Retinal pigment epithelial cell (primary cell): ENCODE results near the gene ANKRD9.

Experiments used
- DNase-seq: peaks from one replicate; pipeline ENCODE4 v3.0.0-alpha.2; 2010; ENCODE audit warnings: low read depth
- H3K4me3 ChIP-seq: 2 replicates; pipeline ENCODE4 v1.5.1; 2011; ENCODE audit warnings: mild to moderate bottlenecking, low read length, control low read depth, moderate library complexity
- TF ChIP-seq, protein P1 (sequence below): conservative IDR thresholded peaks from 2 replicates; pipeline ENCODE4 v1.5.1; 2011; ENCODE audit warnings: low read depth, low read length, control low read depth, inconsistent platforms

The ANKRD9 gene

DNA sequence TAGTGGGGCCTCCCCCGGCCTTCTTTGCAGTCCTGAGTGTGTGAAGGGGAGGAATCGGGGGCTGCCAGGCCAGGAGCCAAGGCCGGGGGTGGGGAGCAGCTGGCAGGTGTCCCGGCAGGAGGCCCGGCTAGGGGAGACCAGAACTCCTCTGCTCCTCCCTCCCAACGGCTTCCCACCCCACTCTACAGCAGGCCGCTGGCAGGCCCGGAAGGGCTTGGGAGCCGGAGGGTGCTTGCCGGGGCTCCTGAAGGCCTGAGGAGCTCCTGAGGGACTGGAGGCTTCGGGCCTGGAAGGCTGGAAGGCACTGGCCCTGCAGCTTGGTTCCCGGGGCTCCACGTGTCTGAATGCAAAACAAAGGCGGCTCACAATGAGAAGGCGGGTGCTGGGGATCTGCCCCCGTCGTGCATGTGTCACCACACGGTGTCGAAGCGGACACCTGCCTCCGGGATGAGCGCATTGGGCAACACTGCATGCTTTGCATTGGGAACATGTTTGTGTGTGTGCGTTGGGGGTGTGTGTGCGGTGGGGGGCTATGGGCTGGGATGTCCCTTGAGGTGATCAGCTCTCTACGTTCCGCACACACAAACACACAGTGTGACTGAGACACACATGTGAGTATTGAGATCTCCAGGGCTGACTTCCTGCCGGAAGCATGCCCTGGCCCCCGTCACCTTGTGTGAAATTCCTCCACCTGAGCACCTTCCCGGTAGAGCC is 30.9 kb upstream of the ANKRD9 start:
- TF ChIP-seq, protein P1, sequence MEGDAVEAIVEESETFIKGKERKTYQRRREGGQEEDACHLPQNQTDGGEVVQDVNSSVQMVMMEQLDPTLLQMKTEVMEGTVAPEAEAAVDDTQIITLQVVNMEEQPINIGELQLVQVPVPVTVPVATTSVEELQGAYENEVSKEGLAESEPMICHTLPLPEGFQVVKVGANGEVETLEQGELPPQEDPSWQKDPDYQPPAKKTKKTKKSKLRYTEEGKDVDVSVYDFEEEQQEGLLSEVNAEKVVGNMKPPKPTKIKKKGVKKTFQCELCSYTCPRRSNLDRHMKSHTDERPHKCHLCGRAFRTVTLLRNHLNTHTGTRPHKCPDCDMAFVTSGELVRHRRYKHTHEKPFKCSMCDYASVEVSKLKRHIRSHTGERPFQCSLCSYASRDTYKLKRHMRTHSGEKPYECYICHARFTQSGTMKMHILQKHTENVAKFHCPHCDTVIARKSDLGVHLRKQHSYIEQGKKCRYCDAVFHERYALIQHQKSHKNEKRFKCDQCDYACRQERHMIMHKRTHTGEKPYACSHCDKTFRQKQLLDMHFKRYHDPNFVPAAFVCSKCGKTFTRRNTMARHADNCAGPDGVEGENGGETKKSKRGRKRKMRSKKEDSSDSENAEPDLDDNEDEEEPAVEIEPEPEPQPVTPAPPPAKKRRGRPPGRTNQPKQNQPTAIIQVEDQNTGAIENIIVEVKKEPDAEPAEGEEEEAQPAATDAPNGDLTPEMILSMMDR: no peak
- no peak overlapping the region for H3K4me3 ChIP-seq
- DNase-seq: peak; percentile 26

DNA sequence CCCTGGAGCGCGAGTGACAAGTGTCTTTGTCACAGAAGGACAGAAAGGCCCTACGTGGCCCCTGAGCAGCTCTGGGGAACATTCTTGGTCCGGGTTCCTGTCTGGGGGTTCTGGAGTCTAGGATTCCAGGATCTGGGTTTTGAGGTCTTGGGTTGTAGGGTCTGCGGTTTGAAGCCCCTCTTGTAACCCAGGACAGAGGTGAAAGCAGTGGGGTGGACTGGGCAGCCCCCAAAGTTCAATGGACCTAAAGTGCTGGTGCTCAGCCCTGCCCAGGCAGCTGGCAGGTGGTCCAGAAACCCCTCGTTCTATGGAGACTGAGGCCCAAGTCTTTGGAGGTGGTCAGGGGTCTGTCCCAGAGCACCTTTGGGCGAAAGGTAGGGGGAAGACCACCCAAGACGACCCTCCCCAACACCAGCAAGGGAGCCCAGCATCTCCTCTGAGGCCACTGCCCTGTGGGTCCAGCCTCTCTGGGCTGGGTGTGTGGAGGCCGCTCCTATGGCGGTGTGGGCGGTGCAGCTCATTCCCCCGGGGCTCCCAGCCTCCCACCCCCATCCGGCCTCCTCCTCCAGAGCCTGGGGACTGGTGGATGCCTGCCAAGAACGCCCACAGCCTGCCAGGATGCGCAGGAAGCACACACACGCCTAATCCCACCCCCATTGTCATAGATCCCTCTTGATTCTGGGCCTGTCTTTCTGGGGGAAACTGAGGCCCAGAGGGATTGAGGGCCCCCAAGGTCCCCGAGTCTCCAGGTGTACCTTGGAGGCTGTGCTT is 30.2 kb upstream of the ANKRD9 start:
- H3K4me3 ChIP-seq: no peak overlapping the region
- DNase-seq: peak; percentile 59

DNA sequence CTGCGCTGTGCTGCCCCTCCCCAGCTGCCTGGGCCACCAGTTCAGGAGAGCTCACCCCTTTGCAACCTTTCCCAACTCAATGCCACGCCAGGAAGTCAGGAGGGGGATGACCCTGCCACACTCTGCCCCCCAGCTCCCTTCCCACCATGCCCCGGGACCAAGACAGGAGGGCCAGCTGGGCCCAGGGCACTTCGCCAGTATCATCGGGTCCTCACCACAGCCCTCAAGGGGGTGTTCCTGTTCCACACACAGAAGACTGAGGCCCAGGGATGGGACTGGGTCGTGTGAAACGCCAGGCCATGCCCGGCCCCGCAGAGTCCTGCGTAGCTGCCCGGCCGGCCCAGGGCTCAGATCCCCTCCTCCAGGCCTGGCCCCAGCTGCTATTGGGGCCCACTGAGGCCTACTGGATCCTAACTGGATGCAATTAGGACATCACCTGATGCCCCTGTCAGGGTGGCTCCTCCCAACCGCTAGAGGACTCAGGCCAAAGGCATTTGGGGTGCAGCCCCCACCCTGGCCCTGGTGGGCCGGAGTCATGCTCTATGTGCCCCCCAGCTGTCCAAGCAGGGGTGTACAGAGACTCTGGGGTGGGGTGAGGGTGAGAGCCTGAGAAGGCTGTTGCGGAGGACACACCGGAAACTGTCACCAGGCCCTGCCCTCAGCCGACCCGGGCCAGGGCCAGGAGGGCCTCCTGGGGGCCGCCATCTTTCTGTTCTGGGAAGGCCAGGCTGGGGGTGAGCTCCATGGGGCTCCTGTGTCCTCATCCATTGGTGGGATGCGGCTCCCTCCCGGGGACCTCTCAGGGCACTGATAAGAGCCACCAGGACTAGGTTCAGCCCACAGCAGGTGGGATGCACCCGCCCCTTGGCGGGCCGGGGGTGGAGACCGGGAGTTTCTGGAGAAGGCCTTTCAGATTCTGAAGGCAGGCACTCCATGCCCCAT is 29.3 kb upstream of the ANKRD9 start:
- DNase-seq: no peak
- no peak overlapping the region for H3K4me3 ChIP-seq
- TF ChIP-seq, protein P1: no peak

More for the DNA sequence above, 30.2 kb upstream of the ANKRD9 start:
- TF ChIP-seq, protein P1: no peak

DNA sequence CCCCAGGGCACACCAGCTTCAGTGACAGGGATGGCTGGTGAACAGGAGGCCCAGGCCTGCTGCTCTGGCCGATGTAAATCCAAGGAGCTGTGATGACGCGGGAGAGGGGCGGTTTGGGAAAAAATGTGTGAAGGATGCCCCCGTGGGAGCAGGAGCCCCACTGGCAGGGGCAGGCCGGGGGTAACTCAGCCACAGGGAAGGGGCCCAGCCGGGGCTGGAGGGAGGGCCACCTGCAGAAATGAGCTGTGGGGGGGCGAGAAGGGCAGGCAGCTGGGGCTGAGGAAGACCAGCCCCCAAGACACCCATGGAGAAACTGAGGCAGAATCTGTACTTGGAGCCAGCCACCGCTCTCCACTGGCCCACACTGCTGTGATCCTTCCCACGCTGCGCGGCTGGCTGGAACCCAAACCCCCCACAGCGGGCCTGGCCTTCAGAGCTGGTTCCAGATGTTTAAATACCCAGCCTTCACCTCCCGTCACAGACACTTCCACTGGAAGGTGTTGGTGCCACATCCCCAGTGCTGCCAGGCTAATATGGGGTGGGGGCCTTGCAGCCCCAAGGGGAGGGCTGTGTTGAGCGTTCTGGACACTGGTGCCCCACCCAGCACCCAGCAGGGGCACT is 28.5 kb upstream of the ANKRD9 start:
- no peak overlapping the region for H3K4me3 ChIP-seq
- TF ChIP-seq, protein P1: no peak
- no peak for DNase-seq

DNA sequence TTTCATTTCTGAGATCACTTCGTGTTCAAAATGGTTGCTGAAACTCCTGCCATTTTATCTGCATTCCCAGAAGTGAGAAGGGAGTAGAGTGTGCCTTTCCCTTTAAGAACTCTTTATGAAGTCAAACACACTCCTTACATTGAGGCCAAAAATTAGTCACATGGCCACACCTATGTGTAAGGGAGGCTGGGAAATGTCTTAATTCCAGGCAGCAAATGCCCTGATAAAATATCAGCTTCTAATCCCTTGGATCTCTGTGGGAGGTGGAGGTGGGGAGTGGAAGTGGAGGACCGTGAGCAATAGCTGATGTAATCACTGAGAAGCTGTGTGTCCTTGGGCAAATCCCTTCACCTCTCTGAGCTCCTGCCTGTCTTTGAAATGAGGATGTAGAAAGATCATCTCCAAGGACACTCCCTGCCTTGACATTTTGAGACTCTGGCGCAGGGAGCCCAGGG is 22.7 kb upstream of the ANKRD9 start:
- TF ChIP-seq, protein P1: no peak
- no peak overlapping the region for H3K4me3 ChIP-seq
- no peak for DNase-seq

DNA sequence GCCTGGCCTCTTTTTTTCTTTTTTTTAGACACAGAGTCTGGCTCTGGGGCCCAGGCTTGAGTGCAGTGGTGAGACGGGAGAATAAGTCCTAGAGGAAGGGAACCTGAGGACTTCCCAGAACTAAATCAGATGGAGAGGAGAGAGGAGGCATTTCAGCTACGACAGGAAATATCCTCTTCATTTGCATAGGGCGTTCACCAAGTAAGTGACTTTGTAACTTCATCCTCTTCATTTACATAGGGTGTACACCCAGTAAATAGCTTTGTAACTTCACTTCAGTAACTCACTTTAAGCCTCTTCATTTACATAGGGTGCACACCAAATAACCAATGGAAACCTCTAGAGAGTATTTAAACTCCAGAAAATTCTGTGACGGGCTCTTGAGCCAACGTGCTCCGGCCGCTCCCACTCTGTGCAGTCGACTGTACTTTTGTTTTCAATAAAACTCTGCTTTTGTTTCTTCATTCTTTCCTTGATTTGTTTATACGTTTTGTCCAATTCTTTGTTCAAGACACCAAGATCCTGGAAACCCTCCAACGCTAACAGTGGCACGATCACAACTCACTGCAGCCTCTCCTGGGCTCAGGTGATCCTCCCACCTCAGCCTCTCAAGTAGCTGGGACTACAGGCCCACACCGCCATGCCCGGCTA is 21.4 kb upstream of the ANKRD9 start:
- no peak overlapping the region for H3K4me3 ChIP-seq
- no peak for DNase-seq
- TF ChIP-seq, protein P1: no peak
